HPDE6-E6E7 (cell line): ENCODE data around the gene TWNK.

Experiments
- DNase-seq: peaks from one replicate; pipeline ENCODE4 v3.0.0; 2011; ENCODE audit warnings: missing footprints; ENCODE audit errors: extremely low spot score

Gene TWNK

GRCh38 chr10:100996678-100997359 is 9.5 kb downstream of the TWNK start:
- DNase-seq: no peak

DNA sequence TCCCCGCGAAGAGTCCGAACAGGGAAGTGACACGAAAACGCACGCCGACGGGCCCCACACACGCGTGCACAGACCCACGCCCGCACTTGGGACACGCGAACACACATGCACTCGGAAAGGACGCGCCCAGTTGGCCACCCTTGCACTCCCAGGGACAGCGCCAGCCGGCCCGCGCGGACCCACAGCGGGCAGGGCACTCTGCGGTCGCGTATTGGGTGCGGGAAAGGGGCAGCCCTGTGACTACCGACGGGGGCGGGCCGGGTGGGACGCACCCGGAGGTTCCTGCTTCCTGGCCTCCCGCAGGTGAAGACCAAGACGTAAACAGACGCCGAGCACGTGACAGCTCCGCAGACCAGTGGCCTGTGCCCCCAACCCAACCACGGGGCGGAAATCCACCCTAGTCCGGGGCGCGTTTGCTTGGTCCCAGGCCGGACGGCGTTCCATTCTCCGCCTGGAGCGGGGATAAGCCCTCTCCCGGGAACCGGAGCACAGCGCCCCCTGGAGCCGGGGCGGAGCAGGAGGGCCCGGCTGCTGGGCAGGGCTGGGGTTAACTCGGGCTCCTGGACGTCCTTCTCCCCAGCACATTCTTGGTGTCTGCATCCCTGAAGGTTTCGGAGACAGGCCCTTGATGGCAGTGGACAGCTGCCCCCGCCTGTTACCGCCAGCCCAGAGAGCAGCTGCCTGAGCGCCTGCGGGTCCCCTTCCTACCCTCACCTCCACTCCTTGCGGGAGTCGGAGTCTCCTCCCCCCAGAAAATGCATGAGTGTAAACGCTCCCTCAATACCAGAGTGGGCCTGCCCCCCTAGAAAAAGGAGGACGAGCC is 10.2 kb downstream of the TWNK start:
- peak; percentile 84 for DNase-seq

DNA sequence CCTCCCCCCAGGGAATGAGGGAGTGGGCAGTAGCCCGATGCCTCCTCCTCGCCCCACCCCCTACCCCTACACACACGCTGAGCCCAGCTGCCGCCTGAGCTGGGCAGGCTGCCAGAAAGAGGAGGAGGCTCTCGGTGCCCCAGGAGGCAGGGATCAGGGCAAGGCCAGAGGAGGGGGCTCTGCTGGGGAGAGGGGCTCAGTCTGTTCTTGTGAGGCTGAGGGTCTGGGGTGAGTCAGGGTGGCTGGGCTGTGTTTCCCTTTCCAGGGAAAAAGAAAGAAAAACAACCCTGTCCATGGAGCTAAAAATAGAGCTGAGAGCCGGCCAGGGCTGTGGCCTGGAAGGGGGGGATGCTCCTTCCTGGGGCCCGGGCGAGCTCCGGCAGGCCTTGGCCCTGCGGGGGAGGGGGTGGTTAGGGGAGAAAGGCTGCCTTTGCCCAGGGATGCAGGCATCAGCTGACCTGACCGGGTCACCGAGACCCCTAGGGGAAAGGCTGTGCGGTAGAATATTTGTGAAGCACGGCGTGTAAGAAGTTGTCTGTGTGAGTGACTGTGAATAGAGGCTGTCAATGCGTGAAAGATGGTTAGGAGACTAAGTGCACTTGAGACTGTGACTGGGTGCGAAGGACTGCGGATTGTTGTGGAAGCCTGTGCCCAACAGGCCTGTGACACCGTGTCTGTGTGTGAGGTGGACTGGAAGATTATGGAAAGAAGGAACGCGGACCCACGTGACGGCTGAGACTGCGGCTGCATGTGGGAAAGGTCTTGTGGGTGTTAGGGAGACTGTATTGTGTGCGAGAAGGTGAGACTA is 11.0 kb downstream of the TWNK start:
- DNase-seq: peak; percentile 89

DNA sequence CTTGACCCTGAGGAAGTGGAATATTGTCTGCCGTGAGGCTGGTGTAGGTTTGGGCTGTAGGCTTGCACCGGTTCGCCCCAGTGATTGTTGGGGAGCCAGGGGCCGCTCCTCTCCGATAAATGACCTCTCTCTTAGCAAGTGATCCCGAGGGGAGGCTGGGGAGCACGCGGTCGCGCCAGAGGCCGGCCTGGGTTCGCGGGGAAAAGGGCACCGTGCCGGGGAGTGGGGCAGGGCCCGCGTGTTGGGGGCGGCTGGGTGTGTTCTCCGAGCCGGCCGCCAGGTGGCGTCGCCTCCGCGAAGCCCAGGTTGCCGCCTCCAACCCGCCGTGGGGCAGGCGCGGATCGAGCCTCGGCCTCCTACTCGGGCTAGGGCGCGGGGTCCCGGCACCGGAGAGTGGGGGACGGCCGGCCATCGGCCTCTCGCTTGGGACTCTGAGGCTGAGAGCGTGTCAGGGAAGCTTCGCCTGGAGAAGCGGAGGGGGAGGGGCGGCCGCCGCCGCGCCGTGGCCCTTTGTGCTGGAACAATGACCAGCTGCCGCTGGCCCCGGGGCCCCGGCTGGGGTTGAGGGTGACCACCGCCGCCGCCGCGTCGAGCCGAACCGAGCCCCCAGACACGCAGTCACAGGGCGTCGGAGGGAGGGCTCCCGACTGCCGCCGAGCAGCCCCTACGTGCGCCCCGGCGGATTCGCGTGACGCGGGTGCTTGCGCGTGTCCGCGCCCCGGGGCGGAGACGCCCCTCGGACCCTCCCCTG is 11.8 kb downstream of the TWNK start:
- peak; percentile 77 for DNase-seq

DNA sequence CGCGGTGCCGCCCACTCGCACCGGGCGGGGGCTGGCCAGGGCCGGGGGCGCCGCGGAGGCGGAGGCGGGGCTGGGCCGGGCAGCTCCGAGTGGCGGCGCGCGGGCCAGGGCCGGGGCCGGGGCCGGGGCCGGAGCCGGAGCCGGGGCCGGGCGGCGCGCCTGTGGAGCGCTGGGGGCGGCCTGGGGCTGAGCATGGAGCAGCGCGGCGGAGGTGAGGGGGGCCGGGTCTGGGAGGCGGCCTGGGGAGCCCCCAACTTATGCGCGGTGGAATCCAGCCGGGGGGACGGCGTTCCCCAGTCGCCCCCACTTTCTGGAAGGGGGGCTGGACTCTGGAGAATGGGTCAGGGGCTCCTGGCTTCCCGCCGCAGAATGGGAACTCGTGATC is 12.4 kb downstream of the TWNK start, which contains the start of gene LZTS2:
LZTS2 (plus strand) TSS at position 67 of the 385 bp plus-strand sequence. CDS start 2,731 bp downstream, outside the sequence.
- no peak for DNase-seq

DNA sequence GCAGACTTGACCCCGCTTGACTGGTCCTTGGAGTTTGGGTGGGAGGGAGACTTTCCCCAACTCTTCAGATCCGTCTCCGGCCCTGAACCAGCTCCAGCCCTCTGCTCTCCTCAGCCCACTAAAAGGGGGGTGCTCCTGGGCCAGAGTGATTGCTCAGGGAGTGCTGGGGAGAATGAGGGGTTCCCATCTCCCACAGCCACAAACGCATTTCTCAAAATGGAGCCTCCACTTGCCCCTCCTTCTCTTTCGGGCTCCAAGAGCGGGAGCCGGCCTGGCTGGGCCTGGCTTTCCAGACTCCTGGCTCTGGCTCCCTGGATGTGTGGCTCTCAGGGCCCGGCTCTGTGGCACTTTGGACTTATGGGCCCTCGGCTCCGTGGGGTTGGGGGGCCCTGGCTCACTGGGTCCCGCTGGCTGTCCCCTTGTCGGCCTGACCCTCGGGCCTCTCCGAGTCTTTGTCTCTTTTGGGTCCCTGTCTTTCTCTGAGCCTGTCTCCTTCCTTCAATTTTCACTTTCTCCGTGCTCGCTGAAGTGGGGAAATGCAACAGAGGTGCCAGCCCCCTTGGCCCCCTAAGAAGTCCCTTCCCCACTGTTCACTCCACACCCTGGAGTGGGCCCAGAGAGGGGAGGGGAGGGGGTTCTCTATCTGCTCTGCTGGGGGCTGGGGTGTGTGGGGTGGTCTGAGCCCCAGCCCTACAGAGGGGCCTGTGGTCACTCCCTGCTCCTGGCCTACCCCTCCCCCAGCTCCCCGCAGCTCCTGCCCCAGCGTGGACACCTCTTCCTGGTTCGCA is 13.0 kb downstream of the TWNK start:
- no peak for DNase-seq

GRCh38 chr10:101000915-101001658 is 13.7 kb downstream of the TWNK start:
- no peak for DNase-seq

DNA sequence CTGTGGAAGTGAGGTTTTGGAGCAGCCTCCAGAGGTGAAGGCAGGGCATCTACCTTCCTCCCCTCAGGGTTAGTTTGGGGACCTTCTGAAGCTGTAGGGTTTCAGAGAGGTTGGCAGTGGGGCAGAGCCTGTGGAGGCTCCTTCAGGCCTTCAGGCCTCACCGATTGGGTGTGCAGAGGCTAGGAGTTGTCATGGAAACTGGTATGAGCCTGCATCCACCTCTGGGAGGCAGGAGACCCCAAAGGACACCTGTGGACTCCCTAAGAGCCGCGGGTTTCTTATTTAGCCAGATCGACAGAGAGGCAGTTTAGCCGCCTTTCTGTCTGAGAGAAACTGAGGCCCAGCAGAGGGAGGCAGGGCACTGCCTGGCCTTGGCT is 14.3 kb downstream of the TWNK start:
- no peak for DNase-seq

GRCh38 chr10:101002456-101002855 is 15.1 kb downstream of the TWNK start:
- DNase-seq: no peak

DNA sequence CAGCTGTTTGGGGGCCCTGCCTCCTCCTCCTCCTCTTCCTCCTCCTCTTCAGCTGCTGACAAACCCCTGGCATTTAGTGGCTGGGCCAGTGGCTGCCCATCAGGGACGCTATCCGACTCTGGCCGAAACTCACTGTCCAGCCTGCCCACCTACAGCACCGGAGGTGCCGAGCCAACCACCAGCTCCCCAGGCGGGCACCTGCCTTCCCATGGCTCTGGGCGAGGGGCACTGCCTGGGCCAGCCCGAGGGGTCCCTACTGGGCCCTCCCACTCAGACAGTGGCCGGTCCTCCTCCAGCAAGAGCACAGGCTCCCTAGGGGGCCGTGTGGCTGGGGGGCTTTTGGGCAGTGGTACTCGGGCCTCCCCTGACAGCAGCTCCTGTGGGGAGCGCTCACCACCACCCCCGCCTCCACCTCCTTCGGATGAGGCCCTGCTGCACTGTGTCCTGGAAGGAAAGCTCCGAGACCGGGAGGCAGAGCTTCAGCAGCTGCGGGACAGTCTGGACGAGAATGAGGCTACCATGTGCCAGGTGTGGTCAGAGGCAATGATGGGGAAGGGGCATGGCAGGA is 16.4 kb downstream of the TWNK start:
- no peak for DNase-seq

DNA sequence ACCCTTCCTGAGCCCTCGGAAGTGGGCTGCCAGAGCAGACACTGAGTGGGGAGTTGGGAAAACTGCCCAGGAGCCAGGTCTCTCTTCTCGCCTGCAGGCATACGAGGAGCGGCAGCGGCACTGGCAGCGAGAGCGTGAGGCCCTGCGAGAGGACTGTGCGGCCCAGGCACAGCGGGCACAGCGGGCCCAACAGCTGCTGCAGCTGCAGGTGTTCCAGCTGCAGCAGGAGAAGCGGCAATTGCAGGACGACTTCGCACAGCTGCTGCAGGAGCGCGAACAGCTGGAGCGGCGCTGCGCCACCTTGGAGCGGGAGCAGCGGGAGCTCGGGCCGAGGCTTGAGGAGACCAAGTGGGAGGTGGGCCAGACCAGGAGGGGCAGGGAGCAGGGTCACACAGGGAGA is 18.0 kb downstream of the TWNK start:
- no peak for DNase-seq

DNA sequence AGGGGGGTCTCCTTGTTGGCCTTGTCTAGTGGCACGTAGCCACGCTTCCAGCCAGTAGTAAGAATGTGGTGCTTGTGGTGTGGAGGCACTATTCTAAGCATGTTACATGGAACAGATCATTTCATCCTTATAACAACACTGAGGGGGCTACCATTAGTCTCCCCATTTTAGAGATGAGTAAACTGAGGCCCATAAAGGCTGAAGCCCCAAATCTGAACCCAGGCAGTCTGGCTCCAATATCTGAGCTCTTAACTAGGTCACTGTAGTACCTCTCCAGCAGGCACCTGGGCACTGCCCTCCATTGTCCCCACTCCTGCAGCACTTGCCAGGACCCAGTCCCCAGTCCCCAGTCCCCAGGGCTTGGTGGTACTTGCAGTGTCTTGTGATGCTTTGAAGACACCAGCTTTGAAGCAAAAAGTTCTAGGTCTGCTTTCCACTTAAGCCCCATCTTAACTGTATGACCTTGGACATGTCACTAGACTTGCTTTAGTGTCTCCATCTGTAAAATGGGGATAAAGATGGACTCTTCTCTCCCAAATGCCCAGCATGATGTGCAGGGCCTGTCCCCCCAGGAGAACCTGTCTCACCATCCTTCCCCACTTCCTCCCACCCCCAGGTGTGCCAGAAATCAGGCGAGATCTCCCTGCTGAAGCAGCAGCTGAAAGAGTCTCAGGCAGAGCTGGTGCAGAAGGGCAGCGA is 18.7 kb downstream of the TWNK start:
- no peak for DNase-seq

DNA sequence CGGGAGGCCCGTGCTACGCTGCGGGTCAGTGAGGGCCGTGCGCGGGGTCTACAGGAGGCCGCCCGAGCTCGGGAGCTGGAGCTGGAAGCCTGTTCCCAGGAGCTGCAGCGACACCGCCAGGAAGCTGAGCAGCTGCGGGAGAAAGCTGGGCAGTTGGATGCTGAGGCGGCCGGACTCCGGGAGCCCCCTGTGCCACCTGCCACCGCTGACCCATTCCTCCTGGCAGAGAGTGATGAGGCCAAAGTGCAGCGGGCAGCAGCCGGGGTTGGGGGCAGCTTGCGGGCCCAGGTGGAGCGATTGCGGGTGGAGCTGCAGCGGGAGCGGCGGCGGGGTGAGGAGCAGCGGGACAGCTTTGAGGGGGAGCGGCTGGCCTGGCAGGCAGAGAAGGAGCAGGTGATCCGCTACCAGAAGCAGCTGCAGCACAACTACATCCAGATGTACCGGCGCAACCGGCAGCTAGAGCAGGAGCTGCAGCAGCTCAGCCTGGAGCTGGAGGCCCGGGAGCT is 19.3 kb downstream of the TWNK start:
- no peak for DNase-seq

GRCh38 chr10:101007099-101007711 is 19.9 kb downstream of the TWNK start:
- no peak for DNase-seq

- no peak for DNase-seq
These were observed 20.8 kb downstream of the TWNK start for GRCh38 chr10:101007915-101008822.

DNA sequence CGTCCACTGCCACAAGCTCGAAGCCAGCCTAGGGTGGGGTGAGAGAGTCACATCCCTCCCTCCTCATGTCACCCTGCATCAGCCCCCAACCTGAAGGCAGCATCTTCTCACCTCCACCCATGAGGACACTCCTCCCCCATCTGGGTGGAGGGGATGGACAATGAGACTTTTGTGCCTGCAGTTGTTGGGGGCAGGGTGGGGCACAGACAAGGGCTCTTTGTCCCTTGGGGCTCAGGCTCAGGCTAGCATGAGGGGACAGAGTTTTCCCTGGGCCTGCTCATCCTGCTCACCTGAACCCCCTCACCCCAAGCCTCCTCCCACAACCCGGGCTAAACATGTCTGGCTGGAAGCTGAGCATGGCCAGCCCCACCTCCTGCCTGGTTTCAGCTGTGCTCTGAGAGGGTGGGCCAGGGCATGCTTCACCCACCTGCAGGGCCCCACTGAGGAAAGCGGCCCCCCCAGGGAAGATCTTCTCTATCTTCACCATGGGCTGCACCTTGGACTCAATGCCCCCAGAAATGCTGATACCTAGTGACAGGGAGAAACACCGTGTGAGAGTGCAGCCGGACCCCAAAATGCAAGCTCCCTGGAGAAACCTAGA is 21.6 kb downstream of the TWNK start:
- DNase-seq: no peak

DNA sequence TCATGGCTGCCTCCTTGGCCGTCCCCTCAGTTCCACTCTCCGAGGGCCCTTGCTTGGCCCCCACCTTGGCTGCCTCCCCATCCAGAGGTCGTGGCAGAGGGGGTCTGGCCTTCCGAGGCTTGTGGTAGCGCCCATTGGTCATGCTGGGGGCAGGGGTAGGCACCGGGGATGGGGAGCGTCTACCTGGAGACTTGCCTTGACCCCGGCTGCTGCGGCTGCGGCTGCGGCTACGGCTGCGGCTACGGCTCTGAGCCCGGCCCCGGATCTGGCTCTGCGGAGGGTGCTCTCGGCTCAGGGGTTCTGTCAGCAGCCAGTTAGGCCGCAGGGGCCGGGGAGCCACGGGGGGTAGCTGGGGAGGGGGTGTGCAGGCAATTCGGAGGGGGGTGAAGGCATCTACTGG is 23.0 kb downstream of the TWNK start:
- DNase-seq: no peak
